Epidermal melanocyte (primary cell): ENCODE results near the gene NMU.
"Not testable (repeated sequence)": the region's sequence is repeated elsewhere in the genome, so short reads cannot be mapped to it uniquely, and the experiment has no call there.

ENCODE experiments used
- DNase-seq: peaks from one replicate; pipeline ENCODE4 v3.0.0; 2011; ENCODE audit warnings: low spot score; ENCODE audit not compliant: insufficient read length

The NMU gene

DNA sequence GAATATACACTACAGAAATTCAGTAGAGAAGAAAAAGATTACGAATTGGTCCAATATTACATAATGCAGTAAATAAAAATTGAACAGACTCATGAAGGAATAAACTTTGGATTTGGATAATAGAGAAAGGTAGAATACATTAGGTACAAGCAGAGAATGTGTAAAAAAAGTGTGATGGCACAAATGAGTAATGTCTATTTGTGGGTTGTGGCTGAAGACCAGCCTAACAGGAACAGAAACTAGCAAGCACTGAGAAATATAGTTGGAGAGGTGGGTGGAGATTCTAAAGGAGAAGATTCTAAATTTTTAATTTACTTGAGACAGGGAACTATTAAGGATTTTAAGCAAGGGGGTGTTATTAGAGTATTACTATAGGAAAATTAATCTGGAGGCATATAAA, 74.2 kb downstream of the NMU start:
- DNase-seq: no peak

DNA sequence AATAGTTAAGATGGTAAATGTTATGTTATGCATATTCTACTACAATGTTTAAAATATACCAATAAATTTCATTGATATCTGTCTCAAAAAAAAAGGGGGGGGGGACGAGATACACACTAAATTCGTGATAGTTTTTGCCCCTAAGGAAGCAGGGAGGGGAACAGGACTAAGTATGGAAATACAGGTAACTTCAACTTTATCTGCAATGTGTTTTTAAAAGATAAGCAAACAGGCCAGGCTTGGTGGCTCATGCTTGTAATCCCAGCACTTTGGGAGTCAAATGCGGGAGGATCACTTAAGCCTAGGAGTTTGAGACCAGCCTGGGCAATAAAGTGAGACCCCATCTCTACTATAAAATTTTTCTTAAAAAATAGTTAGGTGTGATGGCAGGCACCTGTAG, 76.0 kb downstream of the NMU start:
- DNase-seq: no peak

DNA sequence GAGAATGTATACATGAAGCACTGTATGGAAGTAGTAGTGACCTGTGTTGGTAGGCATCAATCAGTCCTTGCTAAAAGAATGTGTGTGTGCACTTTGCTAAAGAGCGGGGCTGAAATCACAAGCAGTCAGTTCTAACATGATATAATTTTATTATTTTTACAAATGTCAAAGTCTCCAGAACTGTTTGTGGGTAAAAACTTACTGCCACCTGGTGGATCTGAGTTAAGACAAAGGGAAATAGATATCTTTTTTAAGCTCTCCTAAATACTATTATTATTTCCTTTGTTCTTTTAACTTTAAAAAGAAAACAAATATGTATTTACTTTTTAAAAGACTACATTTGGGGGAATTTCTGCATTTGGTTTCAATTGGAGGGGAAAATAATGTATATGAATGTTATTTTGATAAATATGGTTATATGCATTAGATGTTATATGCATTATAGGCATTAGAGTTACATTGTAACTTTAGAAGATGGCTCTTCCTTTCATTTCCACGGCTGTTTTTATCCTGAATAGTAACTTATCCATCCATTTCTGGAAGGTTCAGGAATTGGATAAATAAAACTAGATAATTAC, 81.6 kb downstream of the NMU start:
- peak; percentile 42 for DNase-seq

DNA sequence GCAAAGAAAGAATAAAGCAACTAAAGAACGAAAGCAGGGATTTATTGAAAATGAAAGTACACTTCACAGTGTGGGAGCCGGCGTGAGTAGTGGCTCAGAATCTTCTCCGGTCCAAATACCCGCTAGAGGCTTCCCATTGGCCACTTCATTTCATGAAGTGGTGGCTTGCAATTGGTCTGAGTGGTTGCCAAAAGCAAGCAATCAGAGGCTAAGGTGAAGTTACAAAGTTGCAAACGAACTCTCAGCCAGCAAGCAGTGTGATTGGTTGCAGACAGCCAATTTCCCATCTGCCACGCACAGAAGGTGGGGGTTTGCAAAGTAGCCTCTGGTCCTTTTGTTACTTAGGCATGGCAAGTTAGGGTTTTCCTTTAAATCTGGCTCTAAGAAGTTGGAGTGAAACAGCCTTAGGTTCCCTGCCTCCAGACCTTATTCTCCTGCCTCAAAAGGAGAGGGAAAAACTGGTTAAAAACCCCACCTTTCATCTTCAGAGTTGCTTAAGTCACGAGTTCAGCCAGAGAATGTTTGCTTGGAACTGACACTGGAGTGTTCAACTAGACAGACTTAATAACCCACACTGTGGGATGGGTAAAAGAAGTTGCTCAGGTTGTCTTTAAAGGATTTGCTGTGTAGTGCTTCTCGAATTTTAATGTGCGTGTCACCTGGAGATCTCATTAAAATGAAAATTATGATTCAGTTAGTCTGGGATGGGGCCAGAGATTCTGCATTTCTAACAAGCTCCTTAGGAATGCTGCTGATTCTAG, 82.5 kb downstream of the NMU start:
- DNase-seq: no peak

DNA sequence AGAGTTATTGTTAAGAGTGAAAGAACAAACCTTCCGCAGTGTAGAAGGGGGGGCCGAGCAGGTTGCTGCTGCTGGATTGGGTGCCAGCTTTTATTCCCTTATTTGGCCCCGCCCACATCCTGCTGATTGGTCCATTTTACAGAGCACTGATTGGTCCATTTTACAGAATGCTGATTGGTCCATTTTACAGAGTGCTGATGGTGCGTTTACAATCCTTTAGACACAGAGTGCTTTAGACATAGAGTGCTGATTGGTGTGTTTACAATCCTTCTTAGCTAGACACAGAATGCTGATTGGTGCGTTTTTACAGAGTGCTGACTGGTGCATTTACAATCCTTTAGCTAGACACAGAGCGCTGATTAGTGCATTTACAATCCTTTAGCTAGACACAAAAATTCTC, 84.1 kb downstream of the NMU start:
- DNase-seq: not testable (repeated sequence)

DNA sequence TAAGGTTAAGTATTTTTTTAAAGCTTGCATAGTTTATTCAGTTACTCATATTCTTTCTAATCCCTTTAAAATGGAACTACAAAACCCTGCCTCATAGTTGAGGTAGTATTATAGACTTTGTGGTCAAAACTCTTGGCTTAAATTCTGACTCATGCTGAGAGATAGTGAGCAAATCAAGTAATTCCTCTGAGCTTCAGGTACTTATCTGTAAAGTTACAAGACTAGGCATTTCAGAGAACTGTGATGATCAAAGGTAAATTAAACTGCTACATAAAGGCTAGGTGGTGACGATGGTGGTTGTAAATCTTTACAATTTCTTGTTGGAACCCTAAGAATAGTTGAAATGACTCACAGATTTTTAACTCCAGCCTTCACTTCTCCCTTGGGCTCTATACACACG, 86.2 kb downstream of the NMU start:
- no peak for DNase-seq

DNA sequence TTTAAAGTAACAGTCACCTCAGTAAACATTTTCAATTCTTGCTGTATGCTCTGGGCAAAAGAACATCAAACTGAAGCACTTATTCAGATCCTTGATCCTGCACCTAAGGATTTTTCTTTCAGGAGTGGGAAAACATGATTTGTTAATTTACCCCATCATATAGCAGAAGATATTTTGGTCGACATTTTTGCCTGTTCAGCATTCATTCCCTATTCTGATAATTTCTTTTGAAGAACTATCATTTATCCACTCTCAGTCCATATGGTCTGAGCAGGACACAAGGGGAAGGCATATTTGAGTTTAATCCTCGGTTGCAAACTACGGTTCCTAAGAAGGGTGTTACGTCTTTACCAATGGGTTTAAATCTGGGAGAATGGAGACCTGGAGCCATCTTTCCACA, 88.2 kb downstream of the NMU start:
- DNase-seq: no peak

DNA sequence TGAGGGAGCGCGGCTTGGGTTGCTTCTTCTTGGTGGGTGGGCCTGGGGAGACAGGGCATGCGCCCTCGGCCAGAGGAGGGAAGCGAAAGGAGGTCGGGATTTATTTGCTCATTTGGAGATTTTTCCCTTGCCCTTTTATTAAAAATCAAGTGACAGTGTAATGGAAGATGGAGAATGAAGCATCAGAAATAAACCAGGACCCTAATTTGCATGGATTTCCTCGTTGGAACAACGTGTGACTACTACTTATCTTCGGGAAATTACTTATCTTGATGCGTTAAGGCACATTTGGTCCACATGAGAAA, 88.7 kb downstream of the NMU start:
- no peak for DNase-seq

DNA sequence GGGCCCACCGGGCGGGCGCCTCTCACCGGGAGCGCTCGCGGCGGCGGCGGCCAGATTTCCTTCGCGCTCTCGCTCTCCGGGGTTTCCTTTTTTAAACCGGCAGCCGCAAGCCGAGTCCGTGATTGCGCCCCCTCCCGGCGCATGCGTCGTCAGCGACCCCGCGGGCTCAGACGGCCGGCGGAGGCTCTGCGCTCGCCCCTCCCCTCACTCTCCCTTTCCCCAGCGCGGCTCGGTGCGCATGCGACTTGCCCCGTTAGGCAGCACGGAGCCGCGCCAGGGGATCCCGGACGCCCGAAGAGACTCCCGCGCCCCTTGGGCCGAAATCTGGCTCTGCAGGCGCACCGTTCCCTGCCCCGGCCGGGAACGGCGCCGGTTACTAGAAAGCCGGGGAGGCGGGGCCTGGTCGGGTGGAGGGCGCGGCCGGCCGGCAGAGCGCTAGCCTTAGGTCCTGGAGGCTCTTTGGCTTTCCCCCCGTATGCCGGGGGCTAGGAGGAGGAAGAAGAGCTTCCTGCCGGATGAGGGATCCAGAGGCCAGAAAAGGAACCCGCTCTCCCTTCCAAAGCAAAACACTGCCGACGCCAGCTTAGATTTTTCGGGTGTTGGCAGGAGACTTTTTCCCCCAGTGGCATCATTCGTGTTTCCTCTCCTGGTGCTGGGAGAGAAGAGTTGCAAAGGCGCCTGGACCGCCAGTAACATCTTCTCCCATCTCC, 89.2 kb downstream of the NMU start, which contains the start of gene CLOCK:
CLOCK (minus strand) TSS at position 154 of the 710 bp plus-strand sequence. CDS start 64,124 bp downstream, outside the sequence.
- peak; percentile 61 for DNase-seq

DNA sequence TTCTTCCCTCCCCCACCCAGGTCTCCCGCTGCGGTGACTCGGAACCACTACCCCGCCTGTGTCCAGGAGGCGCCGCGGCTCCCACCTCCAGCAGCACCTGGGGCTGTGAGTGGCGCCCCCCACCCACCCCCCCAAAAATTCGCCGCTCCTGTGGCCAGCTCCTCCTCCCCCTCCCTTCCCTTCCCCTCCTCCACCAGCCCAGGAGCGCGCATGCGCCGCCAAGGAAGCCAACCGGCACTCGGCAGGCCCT, 89.7 kb downstream of the NMU start:
- no peak for DNase-seq

DNA sequence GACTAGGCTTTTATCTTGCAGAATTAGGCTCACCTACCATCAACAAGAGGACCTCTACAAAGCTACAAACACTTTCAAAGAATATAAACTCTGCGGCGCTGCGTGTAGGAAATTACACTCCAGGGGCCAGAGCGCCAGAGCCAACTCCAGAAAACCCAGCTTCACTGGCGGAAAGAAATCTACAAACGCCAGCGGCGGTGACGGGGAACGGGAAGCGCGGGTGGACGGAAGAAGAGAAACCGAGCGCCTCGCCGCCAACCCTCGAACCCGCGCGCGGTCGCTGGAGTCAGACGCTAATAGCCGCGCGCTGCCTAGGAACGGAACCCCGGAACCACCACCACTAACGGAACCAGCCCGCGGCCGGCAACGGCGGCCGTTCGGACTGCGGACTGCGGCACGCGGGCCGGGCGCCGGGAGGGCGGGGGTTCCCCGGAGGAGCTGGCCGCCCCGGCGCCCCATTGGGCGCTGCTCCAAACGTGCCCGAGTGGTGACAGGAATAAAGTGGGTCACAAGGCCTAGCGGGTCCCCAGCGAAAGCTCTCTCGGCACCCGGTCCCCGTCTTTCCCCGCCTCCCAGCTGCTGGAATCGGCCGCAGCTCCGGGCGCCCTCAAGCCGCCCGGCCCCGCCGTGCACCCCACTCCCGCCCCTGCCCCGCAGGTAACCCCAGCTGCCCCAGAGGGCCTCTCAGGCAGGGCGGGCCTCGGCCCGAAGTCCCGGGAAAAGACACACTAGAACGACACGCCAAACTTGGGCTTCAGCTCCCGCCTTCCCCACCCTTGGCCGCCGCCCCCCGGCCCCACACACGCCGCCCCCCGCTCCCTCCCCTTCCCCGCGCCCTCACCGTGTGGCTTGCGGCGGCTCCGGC, 90.2 kb downstream of the NMU start:
- DNase-seq: peak; percentile 25
